ENCODE data around the gene STRBP. TPM values are rescaled to one million over a fixed set of nuclear protein-coding genes. Genes with fewer than 3 reads are reported as not detected.

The STRBP gene
- total RNA-seq, 4 donors from 2014 or later: 10.6 to 18.4 (median 14.5) TPM

DNA sequence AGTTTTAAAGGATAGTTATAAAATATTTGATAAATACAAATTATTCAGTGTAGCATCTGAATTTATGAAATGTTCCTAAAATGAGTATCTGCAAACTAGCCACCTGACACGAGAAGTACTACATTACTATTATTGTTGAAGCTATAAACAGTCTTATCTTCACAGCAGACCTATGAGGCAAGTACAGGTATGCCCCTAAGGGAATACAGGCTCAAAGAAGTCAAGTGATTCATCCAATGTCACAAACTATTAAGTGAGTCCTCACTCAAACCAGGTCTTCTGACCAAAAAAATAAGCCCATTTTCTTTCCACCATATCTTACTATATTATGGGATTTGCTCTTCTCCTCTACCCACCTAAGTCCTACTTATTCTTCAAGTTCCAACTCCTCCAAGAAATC, 28.7 kb downstream of the STRBP start:
- WGBS: 71% methylated on average over 1 of the region's 1 CpG
- TF ChIP-seq EP300 (IDR thresholded peaks at IDR 0.05) (no peak), POLR2A (IDR thresholded peaks at IDR 0.05) (no peak)
- TF ChIP-seq, protein P1, sequence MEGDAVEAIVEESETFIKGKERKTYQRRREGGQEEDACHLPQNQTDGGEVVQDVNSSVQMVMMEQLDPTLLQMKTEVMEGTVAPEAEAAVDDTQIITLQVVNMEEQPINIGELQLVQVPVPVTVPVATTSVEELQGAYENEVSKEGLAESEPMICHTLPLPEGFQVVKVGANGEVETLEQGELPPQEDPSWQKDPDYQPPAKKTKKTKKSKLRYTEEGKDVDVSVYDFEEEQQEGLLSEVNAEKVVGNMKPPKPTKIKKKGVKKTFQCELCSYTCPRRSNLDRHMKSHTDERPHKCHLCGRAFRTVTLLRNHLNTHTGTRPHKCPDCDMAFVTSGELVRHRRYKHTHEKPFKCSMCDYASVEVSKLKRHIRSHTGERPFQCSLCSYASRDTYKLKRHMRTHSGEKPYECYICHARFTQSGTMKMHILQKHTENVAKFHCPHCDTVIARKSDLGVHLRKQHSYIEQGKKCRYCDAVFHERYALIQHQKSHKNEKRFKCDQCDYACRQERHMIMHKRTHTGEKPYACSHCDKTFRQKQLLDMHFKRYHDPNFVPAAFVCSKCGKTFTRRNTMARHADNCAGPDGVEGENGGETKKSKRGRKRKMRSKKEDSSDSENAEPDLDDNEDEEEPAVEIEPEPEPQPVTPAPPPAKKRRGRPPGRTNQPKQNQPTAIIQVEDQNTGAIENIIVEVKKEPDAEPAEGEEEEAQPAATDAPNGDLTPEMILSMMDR (IDR thresholded peaks at IDR 0.05): no peak
- no peak overlapping the region for H3K4me3 ChIP-seq
- H3K27me3 ChIP-seq: no peaks in the 10 kb centered on the region
- H3K4me1 ChIP-seq: no peaks in the 10 kb centered on the region
- no peak overlapping the region for H3K27ac ChIP-seq
- H3K36me3 ChIP-seq: no peaks in the 10 kb centered on the region
- H3K9me3 ChIP-seq: no peaks in the 10 kb centered on the region
- DNase-seq (ENCODE audit: low spot score in 2 of 2): no peak

DNA sequence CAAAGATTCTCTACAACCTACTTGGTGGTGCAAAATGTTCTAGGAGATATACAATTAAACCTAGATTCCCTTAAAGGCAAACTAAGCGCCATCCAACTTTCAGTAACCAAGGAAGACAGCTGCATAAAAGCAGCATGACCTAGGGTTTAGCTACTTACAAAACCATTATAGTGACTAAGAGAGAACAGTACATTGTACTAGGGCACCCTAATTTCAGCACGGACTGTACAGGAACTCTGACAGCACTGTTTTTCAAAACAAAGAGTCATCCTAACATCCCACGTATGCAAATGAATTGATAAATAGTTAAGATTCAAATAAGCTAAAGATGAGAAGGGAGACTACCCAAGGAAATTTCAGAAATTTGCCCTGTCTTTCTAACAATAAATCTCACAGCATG, 30.0 kb downstream of the STRBP start:
- H3K4me1 ChIP-seq: no peaks in the 10 kb centered on the region
- H3K36me3 ChIP-seq: no peaks in the 10 kb centered on the region
- no peak for DNase-seq (ENCODE audit: low spot score in 2 of 2)
- no peak overlapping the region for H3K4me3 ChIP-seq
- no peaks in the 10 kb centered on the region for H3K27me3 ChIP-seq
- 83% methylated on average over 3 of the region's 3 CpGs for WGBS
- H3K27ac ChIP-seq: no peak overlapping the region
- no peak for TF ChIP-seq POLR2A (IDR thresholded peaks at IDR 0.05)
- TF ChIP-seq, protein P1 (IDR thresholded peaks at IDR 0.05): no peak
- TF ChIP-seq EP300 (IDR thresholded peaks at IDR 0.05): no peak
- TF ChIP-seq POLR2AphosphoS5 (IDR thresholded peaks at IDR 0.05): no peak
- no peaks in the 10 kb centered on the region for H3K9me3 ChIP-seq

DNA sequence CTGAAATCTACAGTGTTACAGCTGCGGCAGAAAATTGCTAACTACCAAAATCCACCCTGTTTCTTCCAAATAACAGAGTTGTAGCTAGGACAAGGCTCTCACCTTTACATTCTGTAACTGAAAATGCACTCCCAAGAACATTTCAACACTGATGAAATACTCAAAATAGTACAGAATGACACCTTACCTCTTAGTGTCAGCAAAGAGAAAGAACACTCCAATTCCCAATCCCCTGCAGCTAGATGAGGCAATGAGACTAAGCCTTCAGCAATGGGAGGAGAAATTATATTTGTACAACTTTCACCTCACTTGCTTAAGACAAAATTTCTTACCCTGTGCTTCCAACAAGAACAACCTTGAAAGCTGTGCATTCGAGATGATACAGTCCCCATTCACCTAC, 31.2 kb downstream of the STRBP start:
- TF ChIP-seq, protein P1 (IDR thresholded peaks at IDR 0.05): no peak
- TF ChIP-seq EP300 (IDR thresholded peaks at IDR 0.05) (no peak), POLR2A (IDR thresholded peaks at IDR 0.05) (no peak), POLR2AphosphoS5 (IDR thresholded peaks at IDR 0.05) (no peak)
- Histone ChIP-seq H3K36me3 (no peaks in the 10 kb centered on the region), H3K27ac (no peak overlapping the region), H3K4me3 (no peak overlapping the region), H3K4me1 (no peaks in the 10 kb centered on the region), H3K9me3 (no peaks in the 10 kb centered on the region), H3K27me3 (no peaks in the 10 kb centered on the region)
- 95% methylated on average over 2 of the region's 2 CpGs for WGBS
- DNase-seq (ENCODE audit: low spot score in 2 of 2): no peak

DNA sequence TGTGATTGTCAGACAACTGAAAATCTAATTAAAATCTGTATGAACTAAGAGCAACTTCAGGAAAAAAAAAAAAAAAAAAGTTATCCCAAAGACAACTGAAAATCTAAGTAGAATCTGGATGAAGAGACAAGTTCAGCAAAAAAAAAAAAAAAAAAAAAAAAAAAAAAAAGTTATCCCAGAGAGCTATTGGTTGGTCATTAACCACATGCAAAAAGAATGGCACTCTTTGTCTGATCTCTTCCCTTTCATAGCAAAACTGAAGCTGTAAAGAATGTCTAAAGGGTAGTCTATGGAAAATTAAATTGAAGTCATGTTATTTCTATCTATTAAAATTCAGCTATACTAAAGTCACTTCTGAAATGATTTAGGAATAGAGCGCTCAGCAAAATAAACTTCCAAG, 32.9 kb downstream of the STRBP start:
- 91% methylated on average over 1 of the region's 1 CpG for WGBS
- no peaks in the 10 kb centered on the region for H3K4me1 ChIP-seq
- H3K27me3 ChIP-seq: no peaks in the 10 kb centered on the region
- TF ChIP-seq POLR2A (IDR thresholded peaks at IDR 0.05) (no peak), EP300 (IDR thresholded peaks at IDR 0.05) (no peak), POLR2AphosphoS5 (IDR thresholded peaks at IDR 0.05) (no peak)
- TF ChIP-seq, protein P1 (IDR thresholded peaks at IDR 0.05): no peak
- H3K9me3 ChIP-seq: no peaks in the 10 kb centered on the region
- no peak for DNase-seq (ENCODE audit: low spot score in 2 of 2)
- no peaks in the 10 kb centered on the region for H3K36me3 ChIP-seq
- no peak overlapping the region for H3K27ac ChIP-seq
- H3K4me3 ChIP-seq: no peak overlapping the region

DNA sequence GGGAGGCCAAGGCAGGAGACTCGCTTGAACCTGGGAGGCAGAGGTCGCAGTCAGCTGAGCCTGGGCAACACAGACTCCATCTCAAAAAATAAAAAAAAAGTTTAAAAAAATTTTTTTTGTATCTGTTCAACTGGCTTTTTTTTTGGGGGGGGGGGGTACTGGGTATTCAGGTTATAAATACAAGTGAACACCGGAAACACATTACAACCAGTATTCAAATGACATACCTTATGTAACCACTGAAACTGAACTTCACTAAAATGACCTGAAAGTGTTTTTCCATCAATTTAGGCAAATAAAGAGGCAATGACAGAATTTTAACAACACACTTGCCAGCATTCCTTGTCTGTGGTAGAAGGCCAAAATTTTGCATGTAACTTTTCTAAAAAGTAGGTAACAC, 33.5 kb downstream of the STRBP start:
- TF ChIP-seq EP300 (IDR thresholded peaks at IDR 0.05): no peak
- no peak for TF ChIP-seq POLR2AphosphoS5 (IDR thresholded peaks at IDR 0.05)
- TF ChIP-seq, protein P1 (IDR thresholded peaks at IDR 0.05): no peak
- no peak for TF ChIP-seq POLR2A (IDR thresholded peaks at IDR 0.05)
- no peak overlapping the region for H3K27ac ChIP-seq
- no peaks in the 10 kb centered on the region for H3K4me1 ChIP-seq
- DNase-seq (ENCODE audit: low spot score in 2 of 2): no peak
- H3K36me3 ChIP-seq: no peaks in the 10 kb centered on the region
- no peaks in the 10 kb centered on the region for H3K27me3 ChIP-seq
- no peak overlapping the region for H3K4me3 ChIP-seq
- H3K9me3 ChIP-seq: no peaks in the 10 kb centered on the region
- 92% methylated on average over 3 of the region's 3 CpGs for WGBS

All from suprapubic skin (tissue), 4 donors.